Adrenal gland (tissue), 5 donors: ENCODE results near the gene L3HYPDH.

Source experiments
- CTCF ChIP-seq, 6 experiments: fragments of 450-650 bp in 4 of 6; fragments of 200-600 bp in 2 of 6; sonication (generic) in 1 of 6; IDR thresholded peaks; 1 replicate in 5 of 6; 2 replicates in 1 of 6; pipeline versions ENCODE4 v1.5.1 to v1.8.0; 2016 to 2021; ENCODE audit warnings: antibody characterized with exemption in 6 of 6, mild to moderate bottlenecking in 2 of 6, moderate library complexity in 1 of 6
- POLR2A ChIP-seq, 2 donors: fragments of 450-650 bp; IDR thresholded peaks; one replicate each; pipeline ENCODE4 v1.6.1; 2017; ENCODE audit warnings: antibody characterized with exemption in 2 of 2, mild to moderate bottlenecking in 2 of 2, moderate library complexity in 1 of 2
- donor health status: DM: no; HTN: no; CAD: no.

DNA sequence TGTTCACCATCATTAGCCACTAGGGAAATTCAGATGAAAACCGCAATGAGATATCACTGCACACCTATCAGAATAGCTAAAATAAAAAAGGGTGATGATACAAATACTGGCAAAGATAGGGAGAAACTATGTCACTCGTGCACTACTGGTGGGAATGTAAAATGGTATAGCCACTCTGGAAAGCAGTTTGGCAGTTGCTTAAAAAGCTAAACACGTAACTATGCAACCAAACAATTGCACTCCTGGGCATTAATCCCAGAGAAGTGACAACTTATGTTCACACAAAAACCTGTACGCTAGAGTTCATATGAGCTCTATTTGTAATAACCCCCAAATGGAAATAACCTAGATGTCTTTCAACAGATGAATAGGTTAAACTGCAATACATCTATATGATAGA, 54.4 kb downstream of the L3HYPDH start:
- TF ChIP-seq CTCF (IDR thresholded peaks at IDR 0.05) (no peak), POLR2A (IDR thresholded peaks at IDR 0.05) (no peak)
